Suprapubic skin (tissue), 4 donors: ENCODE data around the gene CCDC178. TPM values are rescaled to one million over a fixed set of nuclear protein-coding genes. Genes with fewer than 3 reads are reported as not detected.

Experiments used
- DNase-seq, 2 donors: peaks; one replicate each; pipeline ENCODE4 v3.0.0-alpha.2; 2019; ENCODE audit warnings: low spot score in 2 of 2
- H3K27ac ChIP-seq: fragments of 200-600 bp; sonication (generic); one replicate; pipeline ENCODE4 v1.5.1; 2019
- H3K27me3 ChIP-seq: fragments of 200-600 bp; sonication (generic); one replicate; pipeline ENCODE4 v1.5.1; 2019
- H3K36me3 ChIP-seq: fragments of 200-600 bp; sonication (generic); one replicate; pipeline ENCODE4 v1.5.1; 2019
- H3K4me1 ChIP-seq: fragments of 200-600 bp; sonication (generic); one replicate; pipeline ENCODE4 v1.5.1; 2019
- H3K4me3 ChIP-seq: fragments of 200-600 bp; sonication (generic); one replicate; pipeline ENCODE4 v1.5.1; 2019; ENCODE audit warnings: mild to moderate bottlenecking
- H3K9me3 ChIP-seq: fragments of 200-600 bp; sonication (generic); one replicate; pipeline ENCODE4 v1.5.1; 2019
- EP300 ChIP-seq: sonication (generic); formaldehyde crosslinking; IDR thresholded peaks from one replicate; pipeline ENCODE4 v1.6.1; 2017; ENCODE audit warnings: antibody characterized with exemption
- POLR2A ChIP-seq, 2 donors: fragments of 450-650 bp; IDR thresholded peaks; one replicate each; pipeline ENCODE4 v1.6.1; 2017; ENCODE audit warnings: antibody characterized with exemption in 2 of 2, mild to moderate bottlenecking in 2 of 2, moderate library complexity in 2 of 2
- POLR2AphosphoS5 ChIP-seq, 3 donors: sonication (generic); formaldehyde crosslinking; IDR thresholded peaks; one replicate each; pipeline ENCODE4 v1.6.1; 2017; ENCODE audit warnings: antibody characterized with exemption in 3 of 3
- WGBS: methylation state at CpG from one replicate; pipeline ENCODE4 v1.1.5; 2018; 5-methylcytosine and 5-hydroxymethylcytosine counted together
- total RNA-seq, 4 donors: library from RNA; depleted of rRNA; stranded (reverse); fragments of >200 nt; gene quantifications; one replicate each; pipeline ENCODE4 v1.1.0, GENCODE V29; 2016
- TF ChIP-seq, protein P1 (sequence below), 2 donors: fragments of 200-600 bp in 1 of 2; fragments of 450-650 bp in 1 of 2; sonication (generic) in 1 of 2; IDR thresholded peaks; one replicate each; pipeline ENCODE4 v1.5.1; 2016 to 2019; ENCODE audit warnings: antibody characterized with exemption in 2 of 2, mild to moderate bottlenecking in 1 of 2, moderate library complexity in 1 of 2

The CCDC178 gene, protein sequence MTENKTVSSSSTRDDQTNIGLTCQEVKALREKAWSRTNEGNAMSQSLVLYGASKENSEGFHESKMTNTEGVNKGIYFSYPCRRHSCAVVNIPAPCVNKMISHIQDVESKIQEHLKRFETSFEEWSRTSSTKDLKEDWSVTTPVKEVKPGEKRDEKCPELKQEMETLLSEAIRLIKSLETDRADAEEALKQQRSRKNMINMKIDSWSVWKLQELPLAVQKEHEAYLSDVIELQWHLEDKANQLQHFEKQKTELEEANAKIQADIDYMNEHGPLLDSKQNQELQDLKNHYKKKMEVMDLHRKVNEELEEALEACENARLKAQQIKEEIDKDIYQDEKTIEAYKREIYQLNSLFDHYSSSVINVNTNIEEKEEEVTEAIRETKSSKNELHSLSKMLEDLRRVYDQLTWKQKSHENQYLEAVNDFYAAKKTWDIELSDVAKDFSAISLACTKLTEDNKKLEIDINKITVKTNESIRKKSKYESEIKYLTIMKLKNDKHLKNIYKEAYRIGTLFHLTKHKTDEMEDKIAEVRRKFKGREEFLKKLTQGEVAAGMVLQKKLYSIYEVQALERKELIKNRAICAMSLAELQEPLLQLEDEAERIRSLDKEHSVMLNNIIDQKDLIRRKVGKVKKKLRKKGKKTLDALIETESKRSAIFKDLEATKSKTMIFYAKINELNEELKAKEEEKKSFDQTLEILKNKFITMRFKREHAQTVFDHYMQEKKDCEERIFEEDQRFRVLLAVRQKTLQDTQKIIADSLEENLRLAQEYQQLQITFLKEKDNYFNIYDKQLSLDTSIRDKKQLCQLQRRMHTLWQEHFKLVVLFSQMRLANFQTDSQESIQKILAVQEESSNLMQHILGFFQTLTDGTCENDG
- total RNA-seq: not detected

DNA sequence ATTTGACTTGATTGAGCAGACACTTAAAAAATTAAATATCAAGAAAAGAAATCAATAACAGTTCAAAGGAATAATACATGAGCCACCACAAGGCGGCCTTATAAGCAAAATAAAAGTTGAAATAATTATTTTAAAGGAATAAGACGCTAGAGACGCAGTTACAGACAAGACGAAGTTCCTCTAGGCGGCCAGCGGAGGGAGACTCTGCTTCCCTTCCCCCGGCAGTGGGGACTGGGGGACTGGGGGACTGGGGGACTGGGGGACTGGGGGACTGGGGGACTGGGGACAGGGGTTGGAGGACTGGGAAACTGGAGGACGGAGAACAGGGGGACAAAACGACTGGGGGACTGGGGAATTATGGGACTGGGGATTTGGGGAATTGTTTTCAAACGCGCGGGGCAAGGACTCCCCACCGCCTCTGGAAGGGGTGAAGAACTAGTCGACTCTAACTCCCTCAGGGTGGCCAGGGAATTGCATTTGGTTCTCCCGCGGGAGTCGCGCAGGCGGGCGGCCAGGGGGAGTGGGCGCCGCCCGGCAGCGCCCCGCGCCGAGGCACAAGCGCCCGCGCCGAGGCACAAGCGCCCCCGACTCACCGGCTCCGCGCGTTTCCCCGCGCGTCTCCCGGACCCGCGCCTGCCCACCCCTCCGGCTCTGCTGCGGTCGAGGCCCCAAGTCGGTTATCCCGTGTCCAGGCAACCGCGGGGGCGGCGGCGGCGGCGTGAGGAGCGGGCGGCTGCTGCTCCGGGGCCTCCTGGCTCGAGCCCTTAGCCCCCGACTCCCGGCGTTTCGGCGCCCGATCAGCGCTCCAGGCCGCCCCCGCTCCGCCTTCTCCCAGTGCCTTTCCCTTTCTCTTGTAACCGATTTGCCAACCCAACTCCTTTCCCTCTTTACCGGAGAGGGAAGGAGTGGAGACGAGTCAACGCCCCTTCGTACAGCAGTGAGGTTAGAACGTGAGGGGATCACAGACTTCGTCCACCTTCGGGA, at the start of gene CCDC178:
TSS of gene CCDC178 (minus strand) at position 662 of the 984 bp plus-strand sequence. CDS start 28,633 bp downstream, outside the sequence.
- no peaks in the 10 kb centered on the region for H3K36me3 ChIP-seq
- peaks cover 5% of the 10 kb centered on the region for H3K4me1 ChIP-seq
- H3K9me3 ChIP-seq: no peaks in the 10 kb centered on the region
- no peak for DNase-seq
- no peak within 1 kb of the TSS for H3K27ac ChIP-seq
- peaks cover 10% of the 10 kb centered on the region for H3K27me3 ChIP-seq
- peak within 1 kb of the TSS; percentile 61 for H3K4me3 ChIP-seq
- TF ChIP-seq POLR2AphosphoS5 (IDR thresholded peaks at IDR 0.05): no peak
- TF ChIP-seq, protein P1, sequence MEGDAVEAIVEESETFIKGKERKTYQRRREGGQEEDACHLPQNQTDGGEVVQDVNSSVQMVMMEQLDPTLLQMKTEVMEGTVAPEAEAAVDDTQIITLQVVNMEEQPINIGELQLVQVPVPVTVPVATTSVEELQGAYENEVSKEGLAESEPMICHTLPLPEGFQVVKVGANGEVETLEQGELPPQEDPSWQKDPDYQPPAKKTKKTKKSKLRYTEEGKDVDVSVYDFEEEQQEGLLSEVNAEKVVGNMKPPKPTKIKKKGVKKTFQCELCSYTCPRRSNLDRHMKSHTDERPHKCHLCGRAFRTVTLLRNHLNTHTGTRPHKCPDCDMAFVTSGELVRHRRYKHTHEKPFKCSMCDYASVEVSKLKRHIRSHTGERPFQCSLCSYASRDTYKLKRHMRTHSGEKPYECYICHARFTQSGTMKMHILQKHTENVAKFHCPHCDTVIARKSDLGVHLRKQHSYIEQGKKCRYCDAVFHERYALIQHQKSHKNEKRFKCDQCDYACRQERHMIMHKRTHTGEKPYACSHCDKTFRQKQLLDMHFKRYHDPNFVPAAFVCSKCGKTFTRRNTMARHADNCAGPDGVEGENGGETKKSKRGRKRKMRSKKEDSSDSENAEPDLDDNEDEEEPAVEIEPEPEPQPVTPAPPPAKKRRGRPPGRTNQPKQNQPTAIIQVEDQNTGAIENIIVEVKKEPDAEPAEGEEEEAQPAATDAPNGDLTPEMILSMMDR (IDR thresholded peaks at IDR 0.05): peak in 1 of 2 donors; percentile 22
- 3% methylated on average over 44 of the region's 77 CpGs for WGBS

DNA sequence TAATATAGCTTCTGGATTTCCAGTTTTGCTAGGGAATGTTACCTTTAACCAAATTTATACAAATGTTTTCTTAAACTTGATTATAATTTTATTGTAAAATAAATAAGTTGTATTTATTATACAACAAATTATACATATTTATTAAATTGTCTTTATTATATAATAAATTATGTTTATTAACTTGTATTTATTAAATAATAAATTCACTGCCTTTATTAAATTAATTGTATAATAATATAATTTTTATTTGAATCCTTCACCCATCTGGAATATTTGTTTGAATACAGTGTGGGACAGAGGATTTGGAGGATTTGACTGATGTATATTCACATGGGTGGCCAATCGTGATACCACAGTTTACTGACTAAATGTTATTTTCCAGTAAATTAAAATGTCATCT, 43.4 kb upstream of the CCDC178 start:
- WGBS: 91% methylated on average over 1 of the region's 1 CpG
- Histone ChIP-seq H3K9me3 (no peaks in the 10 kb centered on the region), H3K27ac (no peak overlapping the region), H3K36me3 (no peaks in the 10 kb centered on the region), H3K4me1 (no peaks in the 10 kb centered on the region), H3K27me3 (no peaks in the 10 kb centered on the region), H3K4me3 (no peak overlapping the region)
- TF ChIP-seq, protein P1 (IDR thresholded peaks at IDR 0.05): no peak
- TF ChIP-seq EP300 (no peak), POLR2AphosphoS5 (IDR thresholded peaks at IDR 0.05) (no peak), POLR2A (IDR thresholded peaks at IDR 0.05) (no peak)
- DNase-seq: no peak

DNA sequence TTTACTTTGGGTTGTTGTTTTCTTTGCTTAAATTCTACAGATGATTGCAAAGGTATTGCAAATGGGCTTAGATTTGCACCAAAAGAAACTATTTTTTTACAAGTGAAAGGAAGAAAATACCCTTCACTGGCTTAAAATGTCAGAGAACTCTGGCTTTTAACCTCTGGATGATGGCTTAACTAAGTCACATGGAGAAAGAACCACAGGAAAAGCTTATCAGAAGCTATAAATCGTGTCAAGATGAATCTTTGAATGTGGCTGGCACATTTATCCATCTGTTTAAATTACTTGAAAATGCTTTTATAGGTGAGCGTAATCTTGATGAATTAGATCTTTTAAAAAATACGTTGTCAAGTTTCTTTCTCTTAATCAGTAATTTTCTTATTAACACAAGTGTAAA, 32.0 kb upstream of the CCDC178 start:
- DNase-seq: no peak
- no peak overlapping the region for H3K27ac ChIP-seq
- no peaks in the 10 kb centered on the region for H3K9me3 ChIP-seq
- TF ChIP-seq, protein P1 (IDR thresholded peaks at IDR 0.05): no peak
- TF ChIP-seq POLR2AphosphoS5 (IDR thresholded peaks at IDR 0.05): no peak
- no peaks in the 10 kb centered on the region for H3K36me3 ChIP-seq
- WGBS: 32% methylated on average over 3 of the region's 3 CpGs
- no peak overlapping the region for H3K4me3 ChIP-seq
- H3K4me1 ChIP-seq: no peaks in the 10 kb centered on the region
- H3K27me3 ChIP-seq: no peaks in the 10 kb centered on the region

DNA sequence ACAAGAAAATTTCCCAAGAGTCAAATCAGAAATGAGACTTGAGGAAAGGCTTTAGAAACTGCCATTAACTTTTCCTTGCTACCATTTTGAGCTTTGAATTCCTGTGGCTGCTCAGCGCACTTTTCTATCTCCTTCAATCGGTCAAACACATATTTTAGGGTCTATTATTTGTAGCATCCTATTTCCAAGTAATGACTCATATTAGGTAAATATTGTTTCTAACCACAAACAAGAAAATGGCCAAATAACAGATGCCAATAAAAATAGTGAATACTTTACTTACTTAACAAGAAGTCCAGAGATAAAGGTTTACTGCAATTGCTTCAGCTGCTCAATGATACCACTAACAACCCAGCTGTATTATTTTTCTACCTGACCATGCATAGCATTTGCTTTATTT, 29.7 kb upstream of the CCDC178 start:
- Histone ChIP-seq H3K36me3 (no peaks in the 10 kb centered on the region), H3K27me3 (no peaks in the 10 kb centered on the region), H3K27ac (no peak overlapping the region), H3K4me1 (no peaks in the 10 kb centered on the region), H3K4me3 (no peak overlapping the region), H3K9me3 (no peaks in the 10 kb centered on the region)
- 80% methylated on average over 2 of the region's 2 CpGs for WGBS
- TF ChIP-seq EP300 (no peak), POLR2A (IDR thresholded peaks at IDR 0.05) (no peak), POLR2AphosphoS5 (IDR thresholded peaks at IDR 0.05) (no peak)
- TF ChIP-seq, protein P1 (IDR thresholded peaks at IDR 0.05): no peak
- DNase-seq: no peak
